KOPT-K1 (cell line): ENCODE data around the gene GNMT.

Experiments used
- H3K27ac ChIP-seq: fragments of 200-600 bp; sonication (generic); 2 replicates; pipeline ENCODE4 v1.5.1; 2016; ENCODE audit warnings: antibody characterized with exemption, mild to moderate bottlenecking, low read depth, low read length; ENCODE audit not compliant: poor library complexity, severe bottlenecking
- H3K36me3 ChIP-seq: fragments of 200-600 bp; sonication (generic); 2 replicates; pipeline ENCODE4 v1.5.1; 2017; ENCODE audit warnings: antibody characterized with exemption, mild to moderate bottlenecking, low read length, moderate library complexity; ENCODE audit not compliant: insufficient read depth
- H3K9me3 ChIP-seq: fragments of 200-600 bp; sonication (generic); 2 replicates; pipeline ENCODE4 v1.5.1; 2017; ENCODE audit warnings: antibody characterized with exemption, low read length, mild to moderate bottlenecking; ENCODE audit not compliant: insufficient read depth, poor library complexity, severe bottlenecking

Gene GNMT

GRCh38 chr6:42963179-42963854 is 2.8 kb downstream of the GNMT start:
- Histone ChIP-seq H3K9me3 (no peaks in the 10 kb centered on the region), H3K27ac (no peak overlapping the region), H3K36me3 (peaks cover 45% of the 10 kb centered on the region)

- no peak overlapping the region for H3K27ac ChIP-seq
Measured at GRCh38 chr6:42963855-42964605, 3.5 kb downstream of the GNMT start.

GRCh38 chr6:42966571-42966970 is 6.0 kb downstream of the GNMT start:
- Histone ChIP-seq H3K9me3 (no peaks in the 10 kb centered on the region), H3K36me3 (peaks cover 55% of the 10 kb centered on the region), H3K27ac (no peak overlapping the region)

More at GRCh38 chr6:42963855-42964605, 3.5 kb downstream of the GNMT start:
- Histone ChIP-seq H3K36me3 (peaks cover 48% of the 10 kb centered on the region), H3K9me3 (no peaks in the 10 kb centered on the region)

- Histone ChIP-seq H3K9me3 (no peaks in the 10 kb centered on the region), H3K36me3 (peaks cover 51% of the 10 kb centered on the region), H3K27ac (no peak overlapping the region)
Measured at GRCh38 chr6:42967228-42967627, 6.7 kb downstream of the GNMT start.

GRCh38 chr6:42968126-42968701 is 7.7 kb downstream of the GNMT start:
- peaks cover 44% of the 10 kb centered on the region for H3K36me3 ChIP-seq
- no peak overlapping the region for H3K27ac ChIP-seq

GRCh38 chr6:42968783-42969182 is 8.2 kb downstream of the GNMT start:
- Histone ChIP-seq H3K27ac (no peak overlapping the region), H3K9me3 (no peaks in the 10 kb centered on the region), H3K36me3 (peaks cover 46% of the 10 kb centered on the region)

More at GRCh38 chr6:42968126-42968701, 7.7 kb downstream of the GNMT start:
- H3K9me3 ChIP-seq = no peaks in the 10 kb centered on the region

- H3K27ac ChIP-seq = no peak overlapping the region
- H3K9me3 ChIP-seq = no peaks in the 10 kb centered on the region
- H3K36me3 ChIP-seq = peaks cover 43% of the 10 kb centered on the region
Measured at GRCh38 chr6:42969431-42969830, 8.9 kb downstream of the GNMT start.

- H3K36me3 ChIP-seq = peaks cover 43% of the 10 kb centered on the region
- no peak overlapping the region for H3K27ac ChIP-seq
- no peaks in the 10 kb centered on the region for H3K9me3 ChIP-seq
Measured at GRCh38 chr6:42969934-42970333, 9.4 kb downstream of the GNMT start.

- Histone ChIP-seq H3K27ac (no peak overlapping the region), H3K36me3 (peaks cover 34% of the 10 kb centered on the region)
Measured at GRCh38 chr6:42970871-42971612, 10.5 kb downstream of the GNMT start.

GRCh38 chr6:42971746-42972327 is 11.3 kb downstream of the GNMT start:
- H3K9me3 ChIP-seq = no peaks in the 10 kb centered on the region
- no peak overlapping the region for H3K27ac ChIP-seq
- H3K36me3 ChIP-seq = peaks cover 28% of the 10 kb centered on the region

More at GRCh38 chr6:42970871-42971612, 10.5 kb downstream of the GNMT start:
- no peaks in the 10 kb centered on the region for H3K9me3 ChIP-seq

GRCh38 chr6:42973926-42974325 is 13.4 kb downstream of the GNMT start:
- peaks cover 27% of the 10 kb centered on the region for H3K36me3 ChIP-seq

GRCh38 chr6:42974919-42975505 is 14.5 kb downstream of the GNMT start:
- H3K36me3 ChIP-seq = peaks cover 19% of the 10 kb centered on the region
- H3K9me3 ChIP-seq = no peaks in the 10 kb centered on the region
- no peak overlapping the region for H3K27ac ChIP-seq

More at GRCh38 chr6:42973926-42974325, 13.4 kb downstream of the GNMT start:
- H3K9me3 ChIP-seq = no peaks in the 10 kb centered on the region
- no peak overlapping the region for H3K27ac ChIP-seq

GRCh38 chr6:42978487-42978838 is 17.9 kb downstream of the GNMT start:
- Histone ChIP-seq H3K36me3 (peaks cover 19% of the 10 kb centered on the region), H3K9me3 (no peaks in the 10 kb centered on the region), H3K27ac (peak overlapping the region; percentile 90)

- Histone ChIP-seq H3K27ac (peak within 1 kb of the TSS; percentile 90), H3K9me3 (no peaks in the 10 kb centered on the region), H3K36me3 (peaks cover 14% of the 10 kb centered on the region)
Measured at GRCh38 chr6:42978839-42979522, 18.4 kb downstream of the GNMT start, which contains the start of gene PEX6. PEX6 (minus strand) TSS chr6:42979181; CDS start chr6:42979150, 31 bp downstream.
